ENCODE results near the gene ITSN1.

GRCh38 chr21:33839167-33839716 lies 196.9 kb downstream of the ITSN1 start:
- TF ChIP-seq POLR2A (IDR thresholded peaks at IDR 0.05) (no peak), CTCF (IDR thresholded peaks at IDR 0.05) (no peak), EP300 (IDR thresholded peaks at IDR 0.05) (no peak)

Measured in tibial nerve (tissue), 4 donors.